GM12801 (cell line): Measurements from ENCODE around the gene BCR.

ENCODE experiments used
- CTCF ChIP-seq: IDR thresholded peaks from one replicate; pipeline ENCODE4 v1.5.1; 2011; ENCODE audit warnings: control low read depth; ENCODE audit not compliant: insufficient read length; ENCODE audit errors: extremely low read depth

The BCR gene

GRCh38 chr22:23250785-23251363 lies 70.6 kb downstream of the BCR start:
- TF ChIP-seq CTCF = no peak

- no peak for TF ChIP-seq CTCF
Measured at GRCh38 chr22:23251445-23252093, 71.3 kb downstream of the BCR start.

GRCh38 chr22:23253475-23254055 lies 73.3 kb downstream of the BCR start:
- TF ChIP-seq CTCF = no peak

GRCh38 chr22:23255506-23256170 lies 75.3 kb downstream of the BCR start:
- no peak for TF ChIP-seq CTCF

- no peak for TF ChIP-seq CTCF
Measured at GRCh38 chr22:23256171-23256932, 76.0 kb downstream of the BCR start.

GRCh38 chr22:23256986-23257888 lies 76.9 kb downstream of the BCR start:
- TF ChIP-seq CTCF = no peak
